NCI-H1417 (cell line): ENCODE measurements around the gene TEDDM1.
"Not testable (repeated sequence)": the region's sequence is repeated elsewhere in the genome, so short reads cannot be mapped to it uniquely, and the experiment has no call there.

Experiments
- DNase-seq, 3 experiments: peaks; one replicate each; lab custom pipeline; 2025; lab: John Stamatoyannopoulos, UW

The TEDDM1 gene

DNA sequence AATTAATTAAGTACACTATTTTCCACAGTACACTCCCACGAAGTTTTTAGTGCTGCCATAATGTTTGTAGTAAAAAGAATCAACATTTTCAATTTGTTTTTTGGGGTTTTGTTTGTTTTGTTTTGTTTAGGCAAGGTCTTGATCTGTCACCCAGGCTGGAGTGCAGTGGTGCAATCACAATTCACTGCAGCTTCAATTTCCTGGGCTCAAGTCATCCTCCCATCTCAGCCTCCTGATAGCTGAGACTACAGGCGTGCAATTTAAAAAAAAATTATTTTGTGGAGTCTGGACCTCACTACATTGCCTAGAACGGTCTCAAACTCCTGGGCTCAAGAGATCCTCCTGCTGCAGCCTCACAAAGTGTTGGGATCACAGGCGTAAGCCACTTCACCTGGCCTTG, 20.3 kb downstream of the TEDDM1 start:
- no peak for DNase-seq

- not testable (repeated sequence) for DNase-seq
Measured at GRCh38 chr1:182379781-182380180, 20.7 kb downstream of the TEDDM1 start.

GRCh38 chr1:182376936-182377574, 23.4 kb downstream of the TEDDM1 start:
- no peak for DNase-seq

- no peak for DNase-seq
Measured at GRCh38 chr1:182374101-182374834, 26.2 kb downstream of the TEDDM1 start.

DNA sequence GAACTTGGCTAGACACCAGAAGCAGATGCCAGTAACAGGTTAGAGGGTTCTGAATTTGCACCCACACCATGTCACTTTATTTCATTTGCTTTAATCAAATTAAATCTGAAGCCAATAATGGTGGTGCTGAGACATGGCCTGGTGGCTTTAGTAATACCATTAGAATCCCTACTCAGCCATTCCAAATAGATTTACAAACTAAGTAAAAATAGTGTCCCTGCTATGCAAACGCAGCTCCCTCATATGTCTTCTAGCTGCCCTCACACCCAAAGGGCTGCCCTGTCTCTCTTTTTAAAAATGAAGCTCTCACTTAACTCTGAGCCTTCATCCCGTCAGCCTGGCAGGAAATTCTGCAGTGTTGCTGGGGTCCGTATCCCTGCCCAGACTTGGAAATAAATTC, 29.9 kb downstream of the TEDDM1 start:
- DNase-seq, result no peak

DNA sequence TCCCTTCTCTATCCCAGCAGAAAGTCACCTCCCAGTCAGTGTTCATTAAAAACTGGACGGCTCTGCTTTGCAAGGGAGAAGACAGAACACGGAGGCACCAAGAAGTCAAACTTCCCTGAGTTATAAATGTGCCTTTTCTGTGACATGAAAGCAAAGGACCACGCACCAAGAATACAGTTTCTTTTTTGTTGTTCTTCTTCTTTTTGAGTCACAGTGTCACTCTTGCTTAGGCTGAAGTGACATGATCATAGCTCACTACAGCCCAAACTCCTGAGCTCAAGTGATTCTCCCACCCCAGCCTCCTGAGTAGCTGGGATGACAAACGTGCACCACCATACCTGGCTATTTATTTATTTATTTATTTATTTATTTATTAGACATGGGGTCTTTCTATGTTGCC, 31.6 kb downstream of the TEDDM1 start:
- no peak for DNase-seq

DNA sequence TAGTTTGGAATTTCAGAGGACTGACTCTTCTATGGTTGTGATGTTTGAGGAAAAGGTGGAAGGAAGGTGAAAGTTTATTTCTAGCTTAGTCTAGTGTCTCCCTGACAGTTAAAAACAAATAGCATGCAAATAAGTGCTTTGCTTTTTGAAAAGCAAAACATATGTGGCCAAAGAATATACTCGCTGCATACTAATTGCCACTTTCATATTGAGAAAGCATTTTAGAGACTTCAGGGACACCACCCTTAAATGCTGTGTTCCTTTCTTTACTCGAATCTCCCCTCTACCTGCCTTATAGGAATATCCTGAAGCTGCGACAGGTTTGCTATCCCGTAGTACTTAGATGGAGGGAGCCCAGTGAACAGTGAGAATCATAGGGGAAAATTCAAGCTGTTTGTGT, 32.1 kb downstream of the TEDDM1 start:
- DNase-seq, result no peak

DNA sequence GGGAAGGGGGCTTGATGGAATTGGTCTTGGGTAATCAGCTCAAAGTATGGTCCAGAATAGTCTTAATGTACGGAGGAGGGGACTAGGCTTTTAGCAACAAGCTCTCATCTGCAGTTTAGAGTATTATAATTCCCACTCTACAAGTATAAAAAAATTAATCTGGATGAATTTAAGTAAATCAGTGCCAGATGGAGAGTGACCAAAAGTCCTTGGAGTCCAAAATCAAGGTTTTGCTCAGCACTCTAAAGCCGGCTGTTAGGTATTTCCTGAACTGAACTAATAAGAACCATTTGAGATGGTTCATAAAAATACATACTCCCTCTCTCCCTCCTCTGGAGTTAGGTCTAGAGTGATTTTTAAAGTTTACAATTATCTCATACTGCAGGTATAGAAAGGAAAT, 32.5 kb downstream of the TEDDM1 start:
- DNase-seq, result no peak

DNA sequence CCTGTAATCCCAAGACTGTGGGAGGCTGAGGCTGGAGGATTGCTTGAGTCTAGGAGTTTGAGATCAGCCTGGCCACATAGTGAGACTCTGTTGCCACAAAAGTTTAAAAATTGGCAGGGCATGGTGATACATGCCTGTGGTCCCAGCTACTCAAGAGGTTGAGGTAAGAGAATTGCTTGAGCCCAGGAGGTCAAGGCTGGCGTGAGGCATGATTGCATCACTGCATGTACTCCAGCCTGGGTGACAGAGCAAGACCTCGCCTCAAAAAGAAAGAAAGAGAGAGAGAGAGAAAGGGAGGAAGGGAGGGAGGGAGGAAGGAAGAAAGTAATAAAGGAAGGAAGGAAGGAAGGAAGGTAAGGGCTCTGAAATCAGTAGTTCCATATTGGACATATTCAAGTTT, 33.9 kb downstream of the TEDDM1 start:
- DNase-seq, result no peak

DNA sequence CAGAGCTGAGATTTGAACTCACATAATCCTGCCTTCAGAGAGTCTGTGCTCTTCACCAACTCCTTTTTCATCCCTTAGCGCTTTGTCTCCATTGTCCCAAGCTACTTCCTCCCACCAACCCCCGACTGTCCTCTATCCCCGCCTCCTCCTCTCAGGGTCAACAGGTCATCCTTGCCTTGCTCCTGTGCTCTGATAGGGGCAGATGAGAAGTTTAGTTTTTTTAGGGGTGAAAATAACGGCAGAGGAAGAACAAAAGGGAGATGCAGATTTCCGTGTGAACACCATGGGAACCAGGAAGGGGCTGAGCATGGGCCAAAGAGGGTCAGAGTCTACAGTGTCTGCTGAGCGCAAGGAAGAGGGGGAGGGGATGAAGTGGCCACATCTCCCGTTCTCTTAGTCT, 40.8 kb downstream of the TEDDM1 start:
- DNase-seq, result no peak

DNA sequence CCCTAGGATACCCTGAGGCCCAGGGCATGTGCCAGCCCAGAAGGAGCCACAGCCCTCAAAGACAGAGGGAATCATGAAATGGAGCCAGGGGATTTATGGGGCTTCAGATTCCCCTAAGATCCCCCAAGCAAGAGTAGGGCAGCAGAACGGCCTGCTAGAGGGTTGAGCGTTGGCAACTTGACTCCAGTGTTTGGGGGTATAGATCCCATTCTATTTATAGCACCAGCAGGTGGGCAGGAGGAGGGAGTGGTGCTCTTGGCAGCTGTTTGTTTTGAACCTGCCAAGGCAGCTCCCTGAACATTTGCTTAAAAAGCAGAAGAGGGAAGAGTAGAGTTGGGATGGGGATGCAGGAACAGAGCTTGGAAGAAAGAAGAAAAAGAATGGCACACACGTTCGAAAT, 42.6 kb downstream of the TEDDM1 start:
- peak in 2 of 3 experiments; percentile 30 to 82 for DNase-seq

DNA sequence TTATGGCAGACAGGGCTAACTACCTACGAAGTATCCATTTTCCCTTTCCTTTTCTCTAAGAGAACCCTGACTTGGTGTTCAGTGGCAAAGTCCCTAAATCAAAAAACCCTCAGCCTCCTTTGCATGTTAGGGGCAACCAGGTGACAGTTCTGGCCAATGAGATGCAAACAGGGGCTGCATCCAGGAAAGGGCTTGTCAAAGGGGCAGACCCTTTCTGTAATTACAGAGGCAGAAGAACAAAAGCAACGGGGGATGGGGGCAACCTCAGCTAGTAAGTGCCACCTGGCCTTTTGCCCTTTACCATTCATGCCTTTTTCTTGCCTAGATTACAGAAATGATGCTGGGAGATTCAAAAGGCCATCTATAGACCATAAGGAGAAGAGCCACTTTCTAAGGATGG, 43.3 kb downstream of the TEDDM1 start:
- DNase-seq, result peak in 2 of 3 experiments; percentile 15 to 49

- no peak for DNase-seq
Measured at GRCh38 chr1:182355723-182356098, 44.8 kb downstream of the TEDDM1 start.

GRCh38 chr1:182351790-182352364, 48.6 kb downstream of the TEDDM1 start:
- no peak for DNase-seq

- no peak for DNase-seq
Measured at GRCh38 chr1:182350839-182351238, 49.6 kb downstream of the TEDDM1 start.

GRCh38 chr1:182348961-182349747, 51.3 kb downstream of the TEDDM1 start:
- DNase-seq, result no peak
